GM18508 (cell line): ENCODE results near the gene SNAPIN.
"Not testable (repeated sequence)": the region's sequence is repeated elsewhere in the genome, so short reads cannot be mapped to it uniquely, and the experiment has no call there.

Source experiments
- ATAC-seq: cut with Tn5 transposase; IDR thresholded peaks from one replicate; pipeline ENCODE4 v1.9.1; 2021; ENCODE audit warnings: moderate number of reproducible peaks; ENCODE audit not compliant: insufficient read depth, unreplicated experiment

The SNAPIN gene

GRCh38 chr1:153626477-153626903 is 32.0 kb upstream of the SNAPIN start:
- no peak for ATAC-seq

DNA sequence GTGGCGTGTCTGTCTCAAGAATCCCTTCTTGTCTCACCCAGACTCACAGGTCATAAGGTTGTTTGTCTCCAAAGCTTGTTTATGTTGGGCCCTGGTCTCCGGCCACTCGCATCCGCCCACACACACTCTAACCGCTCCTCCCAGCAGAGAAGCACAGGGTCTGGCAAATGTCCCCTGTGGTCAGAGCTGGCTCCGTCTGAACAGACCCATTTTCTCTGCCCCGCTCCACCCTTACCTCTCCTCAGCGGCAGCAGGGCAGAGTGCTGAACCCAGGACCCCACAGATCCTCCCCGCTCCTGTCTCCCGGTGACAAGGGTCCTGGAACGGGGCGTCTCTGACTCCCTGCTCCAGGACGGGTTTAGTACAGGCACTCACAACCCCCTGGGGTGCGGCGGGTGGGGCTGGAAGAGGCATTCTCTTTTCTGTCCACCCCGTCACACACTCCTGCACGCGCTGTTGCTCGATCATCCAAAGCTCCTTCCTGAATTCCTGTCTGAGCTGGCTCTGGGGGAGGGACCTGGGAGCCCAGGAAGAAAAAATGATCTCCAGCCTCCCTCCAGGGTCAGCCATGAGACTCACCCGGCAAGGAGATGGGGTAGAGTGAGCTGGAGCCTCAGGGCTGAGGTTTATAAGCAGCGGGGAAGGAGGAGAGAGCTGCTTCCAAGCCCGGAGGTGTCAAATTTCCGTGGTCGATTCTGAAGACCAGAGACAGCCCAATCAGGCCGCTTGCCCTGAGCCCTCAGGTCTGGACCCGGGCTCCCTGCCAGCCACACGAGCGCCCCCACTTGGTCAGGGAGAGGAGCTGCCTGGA is 31.4 kb upstream of the SNAPIN start, which contains the start of gene S100A13:
Gene S100A13, minus strand, starts transcription at position 602 of the 811 bp plus-strand sequence. CDS start 1,033 bp downstream, outside the sequence.
- ATAC-seq, result no peak

DNA sequence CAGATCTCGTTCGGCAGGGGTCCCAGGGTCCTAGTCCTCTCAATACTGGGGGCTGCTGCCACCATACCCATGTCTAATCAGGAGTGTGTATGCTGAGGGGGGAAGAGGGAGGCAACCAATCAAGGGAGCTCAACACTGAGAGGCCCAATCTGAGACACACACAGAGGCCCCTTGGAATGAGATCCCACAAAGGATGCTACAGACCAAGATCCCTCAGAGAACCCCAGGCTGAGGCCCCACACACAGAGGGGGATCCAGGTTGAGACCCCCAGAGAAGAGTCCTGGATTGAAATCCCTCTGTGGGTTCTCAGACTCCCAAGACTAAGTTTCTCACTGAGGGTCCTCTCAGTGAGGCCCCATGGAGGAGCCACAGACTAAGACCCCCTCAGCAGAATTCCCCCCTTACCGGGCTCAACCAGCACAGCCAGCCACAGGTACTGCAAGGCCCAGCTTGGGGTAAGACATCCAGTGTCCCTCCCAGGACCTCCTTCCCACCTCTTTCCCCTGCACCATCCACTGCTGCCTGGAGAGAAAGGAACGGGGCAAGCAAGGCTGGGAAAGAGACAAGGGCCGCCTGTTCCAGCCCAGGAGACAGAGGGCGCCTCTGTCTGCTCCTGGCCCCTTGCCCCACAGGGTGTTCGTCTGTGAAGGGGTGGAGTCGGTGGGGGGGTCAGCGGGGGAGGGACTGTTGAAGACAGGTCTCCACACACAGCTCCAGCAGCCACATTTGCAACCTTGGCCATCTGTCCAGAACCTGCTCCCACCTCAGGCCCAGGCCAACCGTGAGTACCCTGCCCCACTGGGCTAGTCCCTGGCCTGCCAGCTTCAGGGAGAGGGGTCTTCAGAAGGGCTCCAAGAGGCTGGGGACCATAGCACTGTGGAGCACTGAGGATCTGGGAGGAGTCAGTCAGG is 30.5 kb upstream of the SNAPIN start, which contains the start of gene S100A1:
Gene S100A1, plus strand, starts transcription at position 720 of the 912 bp plus-strand sequence. CDS start 2,088 bp downstream, outside the sequence.
- ATAC-seq, result no peak

GRCh38 chr1:153628638-153629342 is 29.7 kb upstream of the SNAPIN start:
- no peak for ATAC-seq

DNA sequence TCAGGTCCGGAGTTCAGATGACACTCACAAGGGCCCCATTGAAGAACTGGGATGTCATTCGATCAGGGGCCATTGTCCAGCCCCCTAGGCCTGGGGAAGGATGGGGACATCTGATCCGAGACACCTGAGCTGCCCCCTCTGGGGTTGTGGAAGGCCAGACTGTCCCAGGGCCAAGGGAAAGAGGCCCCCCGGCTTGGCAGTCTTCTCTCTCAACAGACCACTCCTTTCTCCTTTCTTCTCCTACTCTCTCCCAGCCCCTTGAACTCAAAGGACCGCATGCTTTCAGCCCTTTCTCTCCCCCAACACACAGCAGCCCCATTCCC is 29.2 kb upstream of the SNAPIN start:
- no peak for ATAC-seq

- no peak for ATAC-seq
These were observed 28.5 kb upstream of the SNAPIN start for GRCh38 chr1:153629971-153630370.

GRCh38 chr1:153630384-153630783 is 28.1 kb upstream of the SNAPIN start:
- no peak for ATAC-seq

- ATAC-seq, result no peak
These were observed 27.2 kb upstream of the SNAPIN start for GRCh38 chr1:153631047-153632022.

DNA sequence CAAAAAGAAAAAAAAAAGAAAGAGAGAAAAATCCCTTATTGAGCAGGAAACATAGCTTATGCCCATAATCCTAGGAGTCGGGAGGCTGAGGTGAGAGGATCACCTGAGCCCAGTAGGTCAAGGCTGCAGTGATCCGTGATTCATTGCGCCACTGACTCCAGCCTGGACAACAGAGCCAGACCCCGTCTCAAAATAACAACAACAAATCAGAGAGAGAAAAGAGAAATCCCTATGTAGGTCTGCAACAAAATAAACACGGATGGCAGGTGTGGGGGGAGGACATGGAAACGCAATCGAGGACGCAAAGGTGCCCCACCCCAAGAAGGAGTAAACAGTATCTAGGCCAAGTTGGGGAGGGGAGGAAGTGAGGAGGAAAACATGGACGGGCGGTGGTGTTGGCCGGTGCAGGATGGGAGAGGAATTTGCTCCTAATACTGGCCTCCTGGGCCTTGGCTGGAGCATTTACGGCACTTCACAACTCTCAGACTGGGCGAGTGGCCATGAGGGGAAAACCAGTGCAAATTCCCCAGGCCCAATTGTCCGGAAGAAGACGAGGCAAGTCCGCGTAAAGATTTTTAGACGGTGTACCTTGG is 25.2 kb upstream of the SNAPIN start:
- no peak for ATAC-seq

- ATAC-seq, result peak; percentile 81
These were observed 24.5 kb upstream of the SNAPIN start, which contains the start of gene CHTOP for GRCh38 chr1:153633754-153634665. Gene CHTOP (plus strand): TSS chr1:153634066. CDS start chr1:153636589, 2,523 bp downstream.

DNA sequence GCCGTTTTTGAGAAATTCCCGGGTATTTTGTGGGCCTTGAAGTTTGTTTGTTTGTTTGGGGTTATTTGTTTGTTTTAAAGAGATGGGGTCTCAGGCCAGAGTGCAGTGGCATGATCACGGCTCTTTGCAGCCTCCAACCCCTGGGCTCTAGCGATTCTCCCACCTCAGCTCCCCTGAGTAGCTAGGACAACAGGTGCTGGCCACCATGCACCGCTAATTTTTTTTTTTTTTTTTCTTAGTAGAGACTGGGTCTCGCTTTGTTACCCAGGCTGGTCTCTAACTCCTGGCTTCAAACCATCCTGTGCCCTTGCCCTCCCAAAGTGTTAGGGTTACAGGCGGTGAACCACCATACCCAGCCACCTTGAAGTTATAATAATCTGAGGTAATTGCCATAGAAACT is 22.6 kb upstream of the SNAPIN start:
- ATAC-seq, result no peak

GRCh38 chr1:153636312-153636711 is 22.2 kb upstream of the SNAPIN start:
- ATAC-seq, result no peak

GRCh38 chr1:153638261-153638660 is 20.2 kb upstream of the SNAPIN start:
- no peak for ATAC-seq

DNA sequence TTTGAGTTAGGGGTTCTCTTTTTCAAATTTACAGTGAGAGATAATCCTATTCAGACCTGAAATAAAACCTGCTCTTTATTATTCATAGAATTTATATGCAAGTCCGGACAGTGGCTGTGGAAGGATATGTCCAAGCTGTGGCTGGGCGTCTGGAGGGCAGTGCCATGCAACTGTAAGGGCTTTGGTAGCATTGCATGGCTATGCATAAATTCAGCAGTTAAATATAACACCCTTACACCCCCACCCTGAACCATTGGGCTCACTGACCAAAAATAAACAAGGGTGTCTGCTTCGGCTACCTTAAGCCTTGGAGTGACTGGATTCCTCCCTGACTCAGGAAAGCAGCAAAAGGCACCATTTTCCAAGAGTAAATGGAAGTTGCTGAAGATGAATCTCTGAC is 19.2 kb upstream of the SNAPIN start:
- no peak for ATAC-seq

DNA sequence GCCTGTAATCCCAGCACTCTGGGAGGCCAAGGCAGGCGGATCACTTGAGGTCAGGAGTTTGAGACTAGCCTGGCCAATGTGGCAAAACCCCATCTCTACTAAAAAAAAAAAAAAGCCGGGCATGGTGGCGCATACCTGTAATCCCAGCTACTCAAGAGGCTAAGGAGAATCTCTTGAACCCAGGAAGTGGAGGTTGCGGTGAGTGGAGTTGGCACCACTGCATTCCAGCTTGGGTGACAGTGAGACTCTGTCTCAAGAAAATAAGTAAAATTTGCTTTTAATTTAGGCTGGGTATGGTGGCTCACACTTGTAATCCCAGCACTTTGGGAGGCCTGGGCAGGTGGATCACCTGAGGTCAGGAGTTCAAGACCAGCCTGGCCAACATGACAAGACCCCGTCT is 18.3 kb upstream of the SNAPIN start:
- ATAC-seq, result not testable (repeated sequence)

GRCh38 chr1:153640861-153641260 is 17.6 kb upstream of the SNAPIN start:
- no peak for ATAC-seq

GRCh38 chr1:153642161-153642560 is 16.3 kb upstream of the SNAPIN start:
- ATAC-seq, result no peak

DNA sequence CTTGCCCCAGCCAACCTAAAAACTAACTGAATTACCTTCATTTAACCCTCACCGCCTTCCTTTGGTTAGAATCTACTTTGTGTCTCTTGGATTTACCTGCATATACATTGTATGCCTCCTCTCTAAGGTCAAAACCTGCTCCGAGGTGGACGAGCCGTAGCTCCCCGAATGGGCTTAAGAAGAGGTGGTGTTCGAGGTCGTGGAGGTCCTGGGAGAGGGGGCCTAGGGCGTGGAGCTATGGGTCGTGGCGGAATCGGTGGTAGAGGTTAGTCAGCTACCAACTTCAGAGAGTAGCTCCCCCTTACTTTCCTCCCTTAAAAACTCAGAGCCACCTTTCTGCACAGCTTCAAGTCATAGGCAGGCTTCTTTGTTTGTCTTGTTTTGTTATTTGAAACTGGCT is 15.4 kb upstream of the SNAPIN start:
- ATAC-seq, result no peak
